GM12878 (cell line): ENCODE measurements around the gene LGALS13. TPM values are rescaled to one million over a fixed set of nuclear protein-coding genes. Genes with fewer than 3 reads are reported as not detected.

ENCODE experiments used
- ATAC-seq: fragments of 200-7000 bp; cut with Tn5 transposase; 3 replicates; pipeline ENCODE4 v1.9.1; 2020; ENCODE audit warnings: mild to moderate bottlenecking, moderate library complexity
- BruUV-seq: library from RNA; stranded (reverse); fragments of 400-500 nt; replicated peaks from 2 replicates; lab custom pipeline; 2021; lab: Mats Ljungman, UMichigan
- CTCF ChIA-PET: fragments of 300-600 bp; sonication (Branson Sonifier 250); formaldehyde crosslinking; extraction: SDS; loops from one replicate; lab custom pipeline; 2021; ENCODE audit warnings: inconsistent platforms; lab: Yijun Ruan, JAX
- POLR2A ChIA-PET: fragments of 350-600 bp; formaldehyde crosslinking; extraction: SDS; loops from one replicate; lab custom pipeline; 2021; ENCODE audit warnings: inconsistent platforms; lab: Charles Lee
- RAD21 ChIA-PET: fragments of 300-600 bp; sonication (Branson Sonifier 250); formaldehyde crosslinking; loops from one replicate; lab custom pipeline; 2023; ENCODE audit warnings: antibody characterized with exemption; ENCODE audit not compliant: unreplicated experiment; lab: Charles Lee
- SMC1A ChIA-PET: fragments of 300-600 bp; sonication (Branson Sonifier 250); formaldehyde crosslinking; loops from one replicate; lab custom pipeline; 2023; ENCODE audit not compliant: unreplicated experiment, uncharacterized antibody; lab: Charles Lee
- DNase-seq: peaks from one replicate; pipeline ENCODE4 v3.0.0-alpha.2; 2011; ENCODE audit warnings: low read depth, low spot score
- FAIRE-seq: peaks from 3 replicates; lab custom pipeline; 2011; peaks lifted over from hg19 to GRCh38; lab: Jason Lieb, UNC
- H2AFZ ChIP-seq: 2 replicates; pipeline ENCODE4 v1.6.0; 2011; ENCODE audit warnings: low read depth, low read length, control low read depth; ENCODE audit not compliant: control insufficient read depth
- H3K27ac ChIP-seq: 2 replicates; pipeline ENCODE4 v1.5.1; 2011; ENCODE audit warnings: control low read depth; ENCODE audit not compliant: control insufficient read depth, insufficient read depth
- H3K27me3 ChIP-seq, 2 experiments: replicated peaks in 1 of 2; 2 replicates each; pipeline versions ENCODE4 v1.6.0 to v1.6.1; 2011; ENCODE audit warnings: low read length in 1 of 2; ENCODE audit not compliant: control insufficient read depth in 2 of 2, insufficient read depth in 2 of 2
- H3K36me3 ChIP-seq, 2 experiments: 2 replicates each; pipeline ENCODE4 v1.5.1; 2011; ENCODE audit warnings: low read length in 1 of 2; ENCODE audit not compliant: control insufficient read depth in 2 of 2, insufficient read depth in 2 of 2
- H3K4me1 ChIP-seq: 2 replicates; pipeline ENCODE4 v1.6.1; 2011; ENCODE audit warnings: mild to moderate bottlenecking, low read length, moderate library complexity, mixed read lengths; ENCODE audit not compliant: control insufficient read depth, insufficient read depth
- H3K4me2 ChIP-seq: 2 replicates; pipeline ENCODE4 v1.6.0; 2011; ENCODE audit warnings: control low read depth; ENCODE audit not compliant: control insufficient read depth, insufficient read depth
- H3K4me3 ChIP-seq: fragments of 200-600 bp; sonication (generic); 2 replicates; pipeline ENCODE4 v1.5.1; 2016
- H3K79me2 ChIP-seq: 2 replicates; pipeline ENCODE4 v1.6.0; 2011; ENCODE audit warnings: low read length; ENCODE audit not compliant: control insufficient read depth, insufficient read depth
- H3K9ac ChIP-seq: 2 replicates; pipeline ENCODE4 v1.8.0; 2011; ENCODE audit warnings: low read length, control low read depth, mixed read lengths; ENCODE audit not compliant: control insufficient read depth, insufficient read depth
- H3K9me3 ChIP-seq: replicated peaks from 3 replicates; pipeline ENCODE4 v1.5.1; 2011; ENCODE audit warnings: mild to moderate bottlenecking, low read length; ENCODE audit not compliant: control insufficient read depth, insufficient read depth
- H4K20me1 ChIP-seq: 2 replicates; pipeline ENCODE4 v1.6.0; 2011; ENCODE audit not compliant: control insufficient read depth, insufficient read depth
- HCFC1 ChIP-seq: fragments of 150-350 bp; IDR thresholded peaks from 2 replicates; pipeline ENCODE4 v1.6.1; 2014; ENCODE audit warnings: low read length
- SIX5 ChIP-seq: IDR thresholded peaks from 2 replicates; pipeline ENCODE4 v1.6.1; 2011; ENCODE audit warnings: mild to moderate bottlenecking, low read depth, low read length, moderate library complexity; ENCODE audit not compliant: severe bottlenecking
- TBL1XR1 ChIP-seq: IDR thresholded peaks from 2 replicates; pipeline ENCODE4 v1.6.1; 2012; ENCODE audit warnings: low read depth, low read length, improper control_type of control experiment
- USF2 ChIP-seq: IDR thresholded peaks from 2 replicates; pipeline ENCODE4 v1.6.1; 2011; ENCODE audit warnings: low read depth, low read length, improper control_type of control experiment, borderline replicate concordance
- YBX1 ChIP-seq: fragments of 450-650 bp; IDR thresholded peaks from 2 replicates; pipeline ENCODE4 v1.6.1; 2016; ENCODE audit warnings: antibody characterized with exemption
- ZNF24 ChIP-seq: fragments of 450-650 bp; IDR thresholded peaks from 2 replicates; pipeline ENCODE4 v1.6.1; 2017; ENCODE audit warnings: antibody characterized with exemption, mild to moderate bottlenecking
- WGBS: methylation state at CpG from one replicate; pipeline ENCODE4 v1.1.6; 2016; ENCODE audit warnings: low lambda C conversion rate; ENCODE audit not compliant: insufficient replicate concordance, insufficient coverage; ENCODE audit errors: missing lambda C conversion rate; 5-methylcytosine and 5-hydroxymethylcytosine counted together
- in situ Hi-C: fragments of 300-500 bp; cut with MboI; formaldehyde crosslinking; loops from 9 replicates; pipeline ENCODE4 v1.14.3; 2018; ENCODE audit warnings: mixed read lengths
- intact Hi-C: fragments of 100-400 bp; cut with micrococcal nuclease; formaldehyde crosslinking; loops from one replicate; pipeline ENCODE4 v1.14.2; 2022; ENCODE audit not compliant: unreplicated experiment
- polyA plus RNA-seq, 11 experiments: library from polyadenylated mRNA; depleted of rRNA in 4 of 11; unstranded in 6 of 11; stranded (reverse) in 5 of 11; fragments of >200 nt; fragmentation: Nextera tagmentation in 4 of 11; fragmentation: Illumina TruSeq in 1 of 11; extraction: Ambion mirVana in 4 of 11; extraction: Trizol in 1 of 11; gene quantifications; 1 replicate in 1 of 11; 2 replicates in 10 of 11; pipeline versions ENCODE4 v1.2.1 to v1.2.3, GENCODE V29; 2011 to 2016; ENCODE audit warnings: inconsistent platforms in 2 of 11, missing spikeins in 2 of 11, low read depth in 1 of 11
- total RNA-seq, 4 experiments: library from RNA; depleted of rRNA in 3 of 4; stranded (reverse); fragments of >200 nt in 3 of 4; fragmentation: Illumina TruSeq in 1 of 4; extraction: Trizol in 1 of 4; gene quantifications; 2 replicates each; pipeline versions ENCODE4 v1.2.1 to v1.2.3, GENCODE V29; 2013 to 2021
- TF ChIP-seq, protein P1 (sequence below): fragments of 450-650 bp; IDR thresholded peaks from 2 replicates; pipeline ENCODE4 v1.6.1; 2017; ENCODE audit warnings: mild to moderate bottlenecking, low read depth, inconsistent platforms; ENCODE audit not compliant: poor library complexity, severe bottlenecking
- TF ChIP-seq, protein P2 (sequence below): fragments of 450-650 bp; IDR thresholded peaks from 2 replicates; pipeline ENCODE4 v1.6.1; 2014; ENCODE audit warnings: mild to moderate bottlenecking

The LGALS13 gene
- total and polyA plus RNA-seq, 10 of the 15 experiments (the other 5 are each of a cell fraction or from before 2014, with no cell fraction given), result not detected

DNA sequence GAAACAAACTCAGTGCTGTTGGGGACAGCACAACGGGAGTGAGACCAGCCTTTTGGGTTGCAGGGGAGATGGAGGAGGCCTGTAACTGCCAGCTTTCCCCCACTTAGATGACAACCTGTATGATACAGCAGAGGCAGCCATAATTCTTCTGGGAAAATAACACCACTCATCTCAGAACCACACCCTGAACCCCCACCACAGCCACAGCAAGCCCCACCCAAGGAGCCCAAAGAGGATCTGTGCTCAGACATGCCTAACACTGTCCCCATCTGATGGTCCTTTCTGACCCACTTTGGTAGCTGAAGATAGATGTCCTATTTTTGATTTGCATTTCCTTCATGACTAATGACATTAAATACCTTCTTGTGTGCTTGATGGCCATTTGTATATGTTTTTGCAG is 15.4 kb downstream of the LGALS13 start:
- Histone ChIP-seq H3K36me3 (no peaks in the 10 kb centered on the region), H3K4me3 (no peak overlapping the region), H3K9me3 (no peaks in the 10 kb centered on the region), H2AFZ (no peak overlapping the region), H3K9ac (no peak overlapping the region), H3K27me3 (no peaks in the 10 kb centered on the region), H4K20me1 (no peaks in the 10 kb centered on the region), H3K79me2 (no peaks in the 10 kb centered on the region), H3K4me1 (no peaks in the 10 kb centered on the region), H3K27ac (no peak overlapping the region), H3K4me2 (no peak overlapping the region)
- FAIRE-seq (no peak), ATAC-seq (no peak), DNase-seq (no peak)
- intact Hi-C loops, result no loop called here
- 0% methylated on average over 1 of the region's 1 CpG for WGBS
- ChIA-PET SMC1A (no interaction called here), CTCF (interaction anchor here (0.5 kb wide), 1 partner anchor 225 kb away, joined by 3 read pairs; no protein-coding TSS in a partner anchor), RAD21 (no interaction called here), POLR2A (no interaction called here)
- BruUV-seq, result no TSS peak
- in situ Hi-C loops, result no loop called here
- TF ChIP-seq HCFC1, result no peak
- no peak for TF ChIP-seq TBL1XR1
- no peak for TF ChIP-seq YBX1
- no peak for TF ChIP-seq ZNF24
- TF ChIP-seq, all 136 proteins: peak for 0

DNA sequence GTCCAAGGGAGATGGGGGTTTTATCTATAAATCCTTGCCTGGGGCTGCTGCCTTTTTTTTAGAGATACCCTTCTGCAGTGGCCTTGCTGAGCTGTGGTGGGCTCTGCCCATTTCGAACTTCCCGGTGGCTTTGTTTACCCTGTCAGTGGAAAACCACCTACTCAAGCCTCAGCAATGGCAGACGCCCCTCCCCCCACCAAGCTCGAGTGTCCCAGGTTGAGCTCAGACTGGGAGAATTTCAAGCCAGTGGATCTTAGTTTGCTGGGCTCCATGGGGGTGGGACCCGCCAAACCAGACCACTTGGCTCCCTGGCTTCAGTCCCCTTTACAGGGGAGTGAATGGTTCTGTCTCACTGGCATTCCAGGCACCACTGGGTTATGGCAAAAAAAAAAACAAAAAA is 21.6 kb downstream of the LGALS13 start:
- POLR2A ChIA-PET, result no interaction called here
- RAD21 ChIA-PET, result no interaction called here
- Histone ChIP-seq H3K4me3 (no peak overlapping the region), H3K27ac (no peak overlapping the region), H3K36me3 (no peaks in the 10 kb centered on the region), H2AFZ (no peak overlapping the region), H3K27me3 (no peaks in the 10 kb centered on the region), H3K79me2 (no peaks in the 10 kb centered on the region), H3K4me1 (no peaks in the 10 kb centered on the region), H3K4me2 (no peak overlapping the region), H3K9me3 (no peaks in the 10 kb centered on the region), H4K20me1 (no peaks in the 10 kb centered on the region), H3K9ac (no peak overlapping the region)
- FAIRE-seq, result no peak
- SMC1A ChIA-PET, result no interaction called here
- in situ Hi-C loops, result no loop called here
- DNase-seq, result no peak
- intact Hi-C loops, result no loop called here
- TF ChIP-seq, protein P1, sequence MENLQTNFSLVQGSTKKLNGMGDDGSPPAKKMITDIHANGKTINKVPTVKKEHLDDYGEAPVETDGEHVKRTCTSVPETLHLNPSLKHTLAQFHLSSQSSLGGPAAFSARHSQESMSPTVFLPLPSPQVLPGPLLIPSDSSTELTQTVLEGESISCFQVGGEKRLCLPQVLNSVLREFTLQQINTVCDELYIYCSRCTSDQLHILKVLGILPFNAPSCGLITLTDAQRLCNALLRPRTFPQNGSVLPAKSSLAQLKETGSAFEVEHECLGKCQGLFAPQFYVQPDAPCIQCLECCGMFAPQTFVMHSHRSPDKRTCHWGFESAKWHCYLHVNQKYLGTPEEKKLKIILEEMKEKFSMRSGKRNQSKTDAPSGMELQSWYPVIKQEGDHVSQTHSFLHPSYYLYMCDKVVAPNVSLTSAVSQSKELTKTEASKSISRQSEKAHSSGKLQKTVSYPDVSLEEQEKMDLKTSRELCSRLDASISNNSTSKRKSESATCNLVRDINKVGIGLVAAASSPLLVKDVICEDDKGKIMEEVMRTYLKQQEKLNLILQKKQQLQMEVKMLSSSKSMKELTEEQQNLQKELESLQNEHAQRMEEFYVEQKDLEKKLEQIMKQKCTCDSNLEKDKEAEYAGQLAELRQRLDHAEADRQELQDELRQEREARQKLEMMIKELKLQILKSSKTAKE, result no peak
- TF ChIP-seq, protein P2, sequence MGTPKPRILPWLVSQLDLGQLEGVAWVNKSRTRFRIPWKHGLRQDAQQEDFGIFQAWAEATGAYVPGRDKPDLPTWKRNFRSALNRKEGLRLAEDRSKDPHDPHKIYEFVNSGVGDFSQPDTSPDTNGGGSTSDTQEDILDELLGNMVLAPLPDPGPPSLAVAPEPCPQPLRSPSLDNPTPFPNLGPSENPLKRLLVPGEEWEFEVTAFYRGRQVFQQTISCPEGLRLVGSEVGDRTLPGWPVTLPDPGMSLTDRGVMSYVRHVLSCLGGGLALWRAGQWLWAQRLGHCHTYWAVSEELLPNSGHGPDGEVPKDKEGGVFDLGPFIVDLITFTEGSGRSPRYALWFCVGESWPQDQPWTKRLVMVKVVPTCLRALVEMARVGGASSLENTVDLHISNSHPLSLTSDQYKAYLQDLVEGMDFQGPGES, result no peak
- TF ChIP-seq USF2 (no peak), SIX5 (no peak)
- 43% methylated on average over 5 of the region's 5 CpGs for WGBS
- CTCF ChIA-PET, result interaction anchor here (1.1 kb wide), 1 partner anchor 72 kb away, joined by 7 read pairs; no protein-coding TSS in a partner anchor
- BruUV-seq, result no TSS peak
- ATAC-seq, result no peak
